Endothelial cell of umbilical vein (primary cell): ENCODE results near the gene PAIP2.

Experiments used
- CTCF ChIP-seq, 2 donors: IDR thresholded peaks; 1 replicate in 1 of 2; 2 replicates in 1 of 2; pipeline ENCODE4 v1.5.1; 2011; ENCODE audit warnings: low read length in 2 of 2, mild to moderate bottlenecking in 2 of 2, moderate library complexity in 2 of 2, control low read depth in 1 of 2, inconsistent platforms in 1 of 2, low read depth in 1 of 2; ENCODE audit not compliant: insufficient read depth in 1 of 2; ENCODE audit errors: extremely low read depth in 1 of 2
- EZH2 ChIP-seq: IDR thresholded peaks from 2 replicates; pipeline ENCODE4 v1.6.1; 2012; ENCODE audit warnings: borderline replicate concordance, low read depth, mild to moderate bottlenecking, moderate library complexity, low read length, inconsistent platforms; ENCODE audit not compliant: severe bottlenecking

GRCh38 chr5:139358064-139358463, 16.4 kb downstream of the PAIP2 start:
- TF ChIP-seq EZH2: no peak
- no peak for TF ChIP-seq CTCF (IDR thresholded peaks at IDR 0.05; ENCODE audit: extremely low read depth in 1 of 2, insufficient read depth in 1 of 2, low read depth in 1 of 2, low read length in 2 of 2)
